K562 (cell line): Measurements from ENCODE around the gene TSPAN12. TPM values are rescaled to one million over a fixed set of nuclear protein-coding genes. Genes with fewer than 3 reads are reported as not detected.

ENCODE experiments used
- ATAC-seq: fragments of 200-7000 bp; cut with Tn5 transposase; 3 replicates; pipeline ENCODE4 v1.9.1; 2020; ENCODE audit warnings: moderate library complexity
- BruUV-seq: library from RNA; stranded (reverse); fragments of 400-500 nt; replicated peaks from 2 replicates; lab custom pipeline; 2021; lab: Mats Ljungman, UMichigan
- CTCF ChIA-PET: fragments of 300-600 bp; formaldehyde crosslinking; extraction: SDS; loops from one replicate; lab custom pipeline; 2021; ENCODE audit warnings: low intra/inter-chr PET ratio; lab: Yijun Ruan, JAX
- POLR2A ChIA-PET: fragments of 300-600, 350-650 bp; sonication (Branson Sonifier 250); formaldehyde crosslinking; extraction: SDS; loops from one replicate; lab custom pipeline; 2021; ENCODE audit warnings: antibody characterized with exemption, inconsistent platforms; lab: Yijun Ruan, JAX
- DNase-seq, 4 experiments: peaks; one replicate each; pipeline versions ENCODE4 v3.0.0 to v3.0.0-alpha.2; 2011 to 2018; ENCODE audit warnings: low spot score in 3 of 4, mixed read lengths in 3 of 4; ENCODE audit errors: extremely low read depth in 1 of 4
- FAIRE-seq: peaks from 2 replicates; lab custom pipeline; 2011; peaks lifted over from hg19 to GRCh38; lab: Jason Lieb, UNC
- H2AFZ ChIP-seq: 2 replicates; pipeline ENCODE4 v1.6.0; 2011; ENCODE audit warnings: low read depth, low read length, control low read depth, inconsistent platforms
- H3K27ac ChIP-seq: fragments of 200-600 bp; 3 replicates; pipeline ENCODE4 v1.8.0; 2011; ENCODE audit warnings: low read depth, mild to moderate bottlenecking, control low read depth, inconsistent platforms, low read length, moderate library complexity, mixed read lengths; ENCODE audit errors: extremely low read depth
- H3K27me3 ChIP-seq, 2 experiments: fragments of 300-600 bp in 1 of 2; 2 replicates in 1 of 2; 3 replicates in 1 of 2; pipeline versions ENCODE4 v1.6.0 to v1.8.0; 2011; ENCODE audit warnings: inconsistent platforms in 2 of 2, low read length in 2 of 2, mild to moderate bottlenecking in 1 of 2, mixed read lengths in 1 of 2, moderate library complexity in 1 of 2; ENCODE audit not compliant: control insufficient read depth in 2 of 2, insufficient read depth in 2 of 2
- H3K36me3 ChIP-seq: fragments of 300-600 bp; 3 replicates; pipeline ENCODE4 v1.8.0; 2011; ENCODE audit warnings: mild to moderate bottlenecking, low read length, inconsistent platforms; ENCODE audit not compliant: control insufficient read depth, insufficient read depth
- H3K4me1 ChIP-seq, 2 experiments: fragments of 200-600 bp in 1 of 2; replicated peaks in 1 of 2; 2 replicates in 1 of 2; 3 replicates in 1 of 2; pipeline versions ENCODE4 v1.5.1 to v1.8.0; 2011; ENCODE audit warnings: inconsistent platforms in 2 of 2, low read length in 2 of 2, mild to moderate bottlenecking in 1 of 2, mixed read lengths in 1 of 2, moderate library complexity in 1 of 2; ENCODE audit not compliant: control insufficient read depth in 2 of 2, insufficient read depth in 2 of 2
- H3K4me2 ChIP-seq: 2 replicates; pipeline ENCODE4 v1.6.1; 2011; ENCODE audit warnings: low read length, control low read depth, inconsistent platforms, mixed read lengths; ENCODE audit not compliant: insufficient read depth
- H3K4me3 ChIP-seq: fragments of 200-600 bp; sonication (generic), shearing (Covaris generic); 2 replicates; pipeline ENCODE4 v1.5.1; 2016; ENCODE audit warnings: control low read depth, inconsistent platforms
- H3K79me2 ChIP-seq: fragments of 200-600 bp; 3 replicates; pipeline ENCODE4 v1.8.0; 2011; ENCODE audit warnings: low read length, inconsistent platforms; ENCODE audit not compliant: control insufficient read depth, insufficient read depth
- H3K9ac ChIP-seq, 2 experiments: 2 replicates each; pipeline versions ENCODE4 v1.6.0 to v1.6.1; 2011; ENCODE audit warnings: low read depth in 2 of 2, low read length in 2 of 2, control low read depth in 1 of 2, inconsistent platforms in 1 of 2, mild to moderate bottlenecking in 1 of 2, mixed read lengths in 1 of 2; ENCODE audit not compliant: insufficient read depth in 1 of 2
- H3K9me1 ChIP-seq: one replicate; pipeline ENCODE4 v1.6.0; 2011; ENCODE audit warnings: inconsistent platforms, mild to moderate bottlenecking, low read length, moderate library complexity; ENCODE audit not compliant: control insufficient read depth, insufficient read depth
- H3K9me3 ChIP-seq: replicated peaks from 2 replicates; pipeline ENCODE4 v1.5.1; 2011; ENCODE audit warnings: low read depth, low read length, inconsistent platforms; ENCODE audit not compliant: control insufficient read depth, insufficient read depth
- H4K20me1 ChIP-seq: replicated peaks from 2 replicates; pipeline ENCODE4 v1.6.1; 2011; ENCODE audit warnings: low read length, inconsistent platforms, mixed read lengths; ENCODE audit not compliant: control insufficient read depth, insufficient read depth
- E2F5 ChIP-seq: sonication (generic); formaldehyde crosslinking; IDR thresholded peaks from 2 replicates; pipeline ENCODE4 v1.8.0; 2022; ENCODE audit warnings: mild to moderate bottlenecking, missing genetic modification reagents
- HDAC3 ChIP-seq: fragments of 450-650 bp; IDR thresholded peaks from 2 replicates; pipeline ENCODE4 v1.6.1; 2018; ENCODE audit warnings: borderline replicate concordance, mild to moderate bottlenecking, moderate library complexity; ENCODE audit not compliant: partially characterized antibody
- JUN ChIP-seq, 2 experiments: sonication (generic) in 1 of 2; formaldehyde crosslinking in 1 of 2; IDR thresholded peaks; 2 replicates each; pipeline versions ENCODE4 v1.6.1 to v1.8.0; 2012 to 2022; ENCODE audit warnings: borderline replicate concordance in 2 of 2, mild to moderate bottlenecking in 2 of 2, improper control_type of control experiment in 1 of 2, low read depth in 1 of 2, low read length in 1 of 2, missing genetic modification reagents in 1 of 2
- JUND ChIP-seq, 2 experiments: IDR thresholded peaks; 2 replicates in 1 of 2; 3 replicates in 1 of 2; pipeline ENCODE4 v1.6.1; 2011; ENCODE audit warnings: borderline replicate concordance in 2 of 2, low read depth in 2 of 2, low read length in 2 of 2, improper control_type of control experiment in 1 of 2, missing biosample characterization in 1 of 2, missing genetic modification characterization in 1 of 2, missing genetic modification reagents in 1 of 2
- NR2C2 ChIP-seq, 2 experiments: fragments of 200-800 bp in 1 of 2; sonication (Bioruptor generic) in 1 of 2; sonication (generic) in 1 of 2; formaldehyde crosslinking in 1 of 2; IDR thresholded peaks; 2 replicates each; pipeline versions ENCODE4 v1.6.1 to v1.8.0; 2016 to 2022; ENCODE audit warnings: mild to moderate bottlenecking in 1 of 2, missing compliant biosample characterization in 1 of 2, missing genetic modification characterization in 1 of 2, missing genetic modification reagents in 1 of 2
- RFX5 ChIP-seq: IDR thresholded peaks from 2 replicates; pipeline ENCODE4 v1.6.1; 2011; ENCODE audit warnings: low read depth, mild to moderate bottlenecking, improper control_type of control experiment, low read length
- SNAPC5 ChIP-seq: fragments of 250-450 bp; sonication (Bioruptor Pico); IDR thresholded peaks from 2 replicates; pipeline ENCODE4 v1.8.0; 2021; ENCODE audit warnings: moderate library complexity, mild to moderate bottlenecking, inconsistent platforms
- TGIF2 ChIP-seq: sonication (generic); formaldehyde crosslinking; IDR thresholded peaks from 2 replicates; pipeline ENCODE4 v1.8.1; 2022; ENCODE audit warnings: mild to moderate bottlenecking, missing genetic modification reagents, moderate library complexity
- ZFP36 ChIP-seq: fragments of 150-350 bp; IDR thresholded peaks from 2 replicates; pipeline ENCODE4 v1.6.1; 2018; ENCODE audit warnings: low read length, low read depth; ENCODE audit not compliant: partially characterized antibody
- ZFPM2 ChIP-seq: fragments of 250-450 bp; sonication (Bioruptor Pico); IDR thresholded peaks from 2 replicates; pipeline ENCODE4 v1.5.1; 2022; ENCODE audit warnings: mild to moderate bottlenecking
- WGBS: fragments of 100-300 bp; shearing (Covaris generic); methylation state at CpG from one replicate; pipeline ENCODE4 v1.1.6; 2016; ENCODE audit warnings: low coverage, mixed read lengths; ENCODE audit not compliant: insufficient coverage; ENCODE audit errors: missing lambda C conversion rate; 5-methylcytosine and 5-hydroxymethylcytosine counted together
- in situ Hi-C: fragments of 300-500 bp; cut with MboI; formaldehyde crosslinking; loops from 4 replicates; pipeline ENCODE4 v1.15.0; 2018; ENCODE audit warnings: inconsistent platforms, mixed read lengths
- intact Hi-C: fragments of 100-400 bp; cut with micrococcal nuclease; formaldehyde crosslinking; loops from 2 replicates; pipeline ENCODE4 v1.14.2; 2022
- polyA plus RNA-seq, 8 experiments: library from polyadenylated mRNA; depleted of rRNA in 4 of 8; stranded (reverse) in 5 of 8; unstranded in 3 of 8; fragments of >200 nt; fragmentation: Nextera tagmentation in 2 of 8; fragmentation: Illumina TruSeq in 1 of 8; extraction: Ambion mirVana in 2 of 8; extraction: Trizol in 1 of 8; gene quantifications; 2 replicates each; pipeline versions ENCODE4 v1.2.1 to v1.2.3, GENCODE V29; 2011 to 2014; ENCODE audit warnings: inconsistent platforms in 1 of 8, missing spikeins in 1 of 8
- total RNA-seq, 7 experiments: library from RNA; depleted of rRNA in 6 of 7; stranded (reverse); fragments of >200 nt in 6 of 7; fragmentation: Illumina TruSeq in 2 of 7; extraction: Trizol in 2 of 7; gene quantifications; 2 replicates each; pipeline versions ENCODE4 v1.2.1 to v1.2.3, GENCODE V29; 2011 to 2021; ENCODE audit warnings: low replicate concordance in 1 of 7

Gene TSPAN12
- total and polyA plus RNA-seq, 9 of the 15 experiments (the other 6 are each of a cell fraction or from before 2014, with no cell fraction given), result 0.13 to 1.7 (median 0.35) TPM; not detected in 1

- H3K36me3 ChIP-seq, result no peaks in the 10 kb centered on the region
- no peaks in the 10 kb centered on the region for H3K9me3 ChIP-seq
- intact Hi-C loops (no loop called here), in situ Hi-C loops (no loop called here)
- no peaks in the 10 kb centered on the region for H3K4me1 ChIP-seq
- no peak for TF ChIP-seq JUND (IDR thresholded peaks at IDR 0.05; ENCODE audit: borderline replicate concordance, low read depth, low read length)
- TF ChIP-seq JUND (tag; IDR thresholded peaks at IDR 0.05; ENCODE audit: borderline replicate concordance, low read depth, low read length), result no peak
- no peak for TF ChIP-seq JUN (IDR thresholded peaks at IDR 0.05; ENCODE audit: borderline replicate concordance, low read depth, low read length)
- TF ChIP-seq JUN (CRISPR knock-in tag; IDR thresholded peaks at IDR 0.05; ENCODE audit: borderline replicate concordance), result no peak
- no peak for TF ChIP-seq ZFP36
- no peak for TF ChIP-seq SNAPC5 (CRISPR knock-in tag)
- no peak for TF ChIP-seq HDAC3
- TF ChIP-seq E2F5, result no peak
- TF ChIP-seq ZFPM2 (CRISPR knock-in tag), result no peak
- no peak for TF ChIP-seq TGIF2 (CRISPR knock-in tag)
- TF ChIP-seq RFX5, result no peak
- no peak for TF ChIP-seq NR2C2 (CRISPR knock-in tag; IDR thresholded peaks at IDR 0.05)
- TF ChIP-seq NR2C2 (tag; IDR thresholded peaks at IDR 0.05), result no peak
- ChIA-PET CTCF (no interaction called here), POLR2A (interaction anchor here (1.4 kb wide), 1 partner anchor 19 kb away, joined by 4 read pairs; no protein-coding TSS in a partner anchor)
- no peak for FAIRE-seq
- no peak overlapping the region for H3K4me3 ChIP-seq
- H3K27ac ChIP-seq, result no peak overlapping the region
- H3K9ac ChIP-seq, result no peak overlapping the region
- no peak overlapping the region for H2AFZ ChIP-seq
- no peaks in the 10 kb centered on the region for H3K79me2 ChIP-seq
- H4K20me1 ChIP-seq, result no peaks in the 10 kb centered on the region
- H3K9me1 ChIP-seq, result no peaks in the 10 kb centered on the region
- BruUV-seq, result no TSS peak
- H3K4me2 ChIP-seq, result no peak overlapping the region
- ATAC-seq, result no peak
- no peak for DNase-seq
- peaks cover 0 to 4% of the 10 kb centered on the region in 2 experiments; a peak in 1 of 5 replicates for H3K27me3 ChIP-seq
- 0% methylated on average over 1 of the region's 1 CpG for WGBS
Observed at GRCh38 chr7:120867932-120868331, 10.0 kb upstream of the TSPAN12 start.
